Measurements from ENCODE around the gene HS2ST1.

DNA sequence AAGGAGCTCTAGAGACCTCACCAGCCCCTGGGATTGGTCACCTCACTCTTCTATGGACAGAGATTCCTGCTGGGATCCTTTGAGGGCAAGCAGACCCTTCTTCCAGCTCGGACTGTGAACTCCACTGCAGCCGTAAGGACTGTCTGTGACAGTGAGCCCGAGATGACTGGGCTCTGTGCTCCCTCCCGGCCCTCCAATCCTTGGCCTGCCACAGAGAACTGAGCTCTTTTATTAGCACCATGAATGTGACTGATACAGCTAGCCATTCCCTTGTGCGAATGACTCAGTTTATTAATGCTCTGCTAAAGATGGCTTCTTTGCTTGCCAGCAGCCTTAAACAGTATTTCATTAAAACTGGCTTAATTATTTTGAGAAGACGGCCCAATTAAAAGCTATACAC, 219.6 kb downstream of the HS2ST1 start:
- TF ChIP-seq CTCF (IDR thresholded peaks at IDR 0.05; ENCODE audit: low read length) (no peak), EZH2 (IDR thresholded peaks at IDR 0.05; ENCODE audit: borderline replicate concordance, low read length) (no peak)

All from OCI-LY1 (cell line).